ENCODE results near the gene YIPF6.

Gene YIPF6

DNA sequence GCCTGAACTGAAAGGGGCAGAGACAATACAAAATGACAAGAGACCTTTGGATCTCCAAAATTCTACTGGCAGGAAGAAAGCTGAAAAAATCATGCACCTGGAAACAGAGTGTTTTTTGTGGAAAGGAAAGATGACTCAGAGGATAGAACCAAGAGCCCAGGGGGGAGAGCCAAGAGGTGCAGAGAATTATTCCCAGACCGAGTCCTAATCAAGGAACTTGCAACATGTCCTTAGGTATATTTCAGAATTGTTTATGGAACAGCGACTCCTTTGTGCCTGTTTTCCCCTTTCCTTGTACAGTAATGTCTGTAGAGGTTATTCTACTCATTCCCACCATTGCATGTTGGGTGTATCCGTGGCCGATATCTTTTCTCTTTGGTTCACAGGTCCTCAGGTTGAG is 71.7 kb downstream of the YIPF6 start:
- TF ChIP-seq, protein P1, sequence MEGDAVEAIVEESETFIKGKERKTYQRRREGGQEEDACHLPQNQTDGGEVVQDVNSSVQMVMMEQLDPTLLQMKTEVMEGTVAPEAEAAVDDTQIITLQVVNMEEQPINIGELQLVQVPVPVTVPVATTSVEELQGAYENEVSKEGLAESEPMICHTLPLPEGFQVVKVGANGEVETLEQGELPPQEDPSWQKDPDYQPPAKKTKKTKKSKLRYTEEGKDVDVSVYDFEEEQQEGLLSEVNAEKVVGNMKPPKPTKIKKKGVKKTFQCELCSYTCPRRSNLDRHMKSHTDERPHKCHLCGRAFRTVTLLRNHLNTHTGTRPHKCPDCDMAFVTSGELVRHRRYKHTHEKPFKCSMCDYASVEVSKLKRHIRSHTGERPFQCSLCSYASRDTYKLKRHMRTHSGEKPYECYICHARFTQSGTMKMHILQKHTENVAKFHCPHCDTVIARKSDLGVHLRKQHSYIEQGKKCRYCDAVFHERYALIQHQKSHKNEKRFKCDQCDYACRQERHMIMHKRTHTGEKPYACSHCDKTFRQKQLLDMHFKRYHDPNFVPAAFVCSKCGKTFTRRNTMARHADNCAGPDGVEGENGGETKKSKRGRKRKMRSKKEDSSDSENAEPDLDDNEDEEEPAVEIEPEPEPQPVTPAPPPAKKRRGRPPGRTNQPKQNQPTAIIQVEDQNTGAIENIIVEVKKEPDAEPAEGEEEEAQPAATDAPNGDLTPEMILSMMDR (IDR thresholded peaks at IDR 0.05; ENCODE audit: low read length), result no peak
- TF ChIP-seq EZH2 (IDR thresholded peaks at IDR 0.05; ENCODE audit: borderline replicate concordance, low read length), result no peak
- no peaks in the 10 kb centered on the region for H3K4me1 ChIP-seq (ENCODE audit: insufficient read depth, low read length, severe bottlenecking)
- no peaks in the 10 kb centered on the region for H3K9me3 ChIP-seq (ENCODE audit: low read length)
- H4K20me1 ChIP-seq (ENCODE audit: insufficient read depth, low read length), result no peaks in the 10 kb centered on the region
- no peaks in the 10 kb centered on the region for H3K36me3 ChIP-seq (ENCODE audit: insufficient read depth, low read length)
- H3K9ac ChIP-seq (ENCODE audit: low read length), result no peak overlapping the region
- H3K9me2 ChIP-seq (ENCODE audit: low read depth, low read length), result no peaks in the 10 kb centered on the region
- H3K4me2 ChIP-seq (ENCODE audit: low read length), result no peak overlapping the region
- H3K79me2 ChIP-seq (ENCODE audit: insufficient read depth, low read length), result no peaks in the 10 kb centered on the region
- H3K27me3 ChIP-seq (ENCODE audit: insufficient read depth, low read length), result no peaks in the 10 kb centered on the region
- no peaks in the 10 kb centered on the region for H3F3A ChIP-seq (ENCODE audit: insufficient read depth, low read length)
- no peak overlapping the region for H2AFZ ChIP-seq (ENCODE audit: low read length)
- no peak overlapping the region for H3K4me3 ChIP-seq (ENCODE audit: low read depth, low read length, poor library complexity, severe bottlenecking)
- no peak overlapping the region for H3K27ac ChIP-seq (ENCODE audit: low read depth, low read length, poor library complexity, severe bottlenecking)

DNA sequence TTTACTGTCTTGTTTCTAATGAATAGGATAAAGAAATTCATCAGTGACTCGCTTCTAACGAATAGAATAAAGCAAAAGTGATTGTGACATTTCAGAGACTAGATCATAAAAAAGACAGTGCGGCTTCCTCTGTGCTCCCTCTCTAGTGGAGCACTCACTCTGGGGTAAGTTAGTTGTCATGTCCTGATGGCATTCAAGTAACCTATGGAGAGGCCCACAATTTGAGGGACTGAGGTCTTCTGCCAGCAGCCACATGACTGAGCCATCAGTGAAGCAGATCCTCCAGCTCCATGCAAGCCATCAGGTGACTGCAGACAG is 72.4 kb downstream of the YIPF6 start:
- Histone ChIP-seq H2AFZ (ENCODE audit: low read length) (no peak overlapping the region), H3K36me3 (ENCODE audit: insufficient read depth, low read length) (no peaks in the 10 kb centered on the region), H3K9me3 (ENCODE audit: low read length) (no peaks in the 10 kb centered on the region), H3K4me1 (ENCODE audit: insufficient read depth, low read length, severe bottlenecking) (no peaks in the 10 kb centered on the region), H3K27me3 (ENCODE audit: insufficient read depth, low read length) (no peaks in the 10 kb centered on the region), H4K20me1 (ENCODE audit: insufficient read depth, low read length) (no peaks in the 10 kb centered on the region), H3K79me2 (ENCODE audit: insufficient read depth, low read length) (no peaks in the 10 kb centered on the region), H3K4me3 (ENCODE audit: low read depth, low read length, poor library complexity, severe bottlenecking) (no peak overlapping the region), H3F3A (ENCODE audit: insufficient read depth, low read length) (no peaks in the 10 kb centered on the region), H3K9ac (ENCODE audit: low read length) (no peak overlapping the region), H3K4me2 (ENCODE audit: low read length) (no peak overlapping the region), H3K9me2 (ENCODE audit: low read depth, low read length) (no peaks in the 10 kb centered on the region), H3K27ac (ENCODE audit: low read depth, low read length, poor library complexity, severe bottlenecking) (no peak overlapping the region)
- TF ChIP-seq, protein P1 (IDR thresholded peaks at IDR 0.05; ENCODE audit: low read length), result no peak
- no peak for TF ChIP-seq EZH2 (IDR thresholded peaks at IDR 0.05; ENCODE audit: borderline replicate concordance, low read length)

DNA sequence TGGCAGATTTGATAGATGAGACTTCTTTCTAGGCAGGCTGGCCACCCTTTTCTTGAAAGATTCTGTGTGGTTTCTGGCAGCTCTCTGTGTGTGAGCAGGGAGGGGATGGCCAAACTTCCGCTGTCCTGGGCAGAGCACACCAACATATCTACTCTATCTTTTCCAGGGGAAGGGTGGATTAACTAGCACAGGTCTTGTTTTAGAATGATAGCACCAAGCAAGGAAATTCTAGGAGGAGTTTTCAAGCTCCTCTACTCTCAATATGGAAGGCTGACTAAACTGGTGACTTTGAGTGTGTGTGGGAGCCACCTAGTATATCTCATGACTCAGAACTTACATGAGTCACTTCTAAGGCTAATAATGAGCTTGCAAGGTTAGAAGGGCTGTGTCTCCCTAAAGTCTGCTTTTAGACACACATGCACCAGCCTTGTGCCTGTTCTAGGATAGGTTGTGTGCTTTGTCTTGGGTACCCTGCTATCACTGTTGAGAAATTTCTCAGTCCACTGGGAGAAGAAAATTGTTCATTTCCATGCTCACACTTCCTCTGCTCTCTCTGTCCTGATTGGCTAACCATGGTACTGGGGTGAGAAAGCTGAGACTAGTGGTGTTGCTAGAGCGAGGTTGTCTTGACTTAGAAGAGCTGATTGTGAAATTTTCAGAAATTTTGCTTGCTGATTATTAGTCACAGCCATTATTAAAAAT is 72.9 kb downstream of the YIPF6 start:
- TF ChIP-seq EZH2 (IDR thresholded peaks at IDR 0.05; ENCODE audit: borderline replicate concordance, low read length), result no peak
- TF ChIP-seq, protein P1 (IDR thresholded peaks at IDR 0.05; ENCODE audit: low read length), result no peak
- no peaks in the 10 kb centered on the region for H3K27me3 ChIP-seq (ENCODE audit: insufficient read depth, low read length)
- no peak overlapping the region for H3K4me2 ChIP-seq (ENCODE audit: low read length)
- no peaks in the 10 kb centered on the region for H3F3A ChIP-seq (ENCODE audit: insufficient read depth, low read length)
- no peaks in the 10 kb centered on the region for H3K9me3 ChIP-seq (ENCODE audit: low read length)
- no peaks in the 10 kb centered on the region for H3K36me3 ChIP-seq (ENCODE audit: insufficient read depth, low read length)
- H3K79me2 ChIP-seq (ENCODE audit: insufficient read depth, low read length), result no peaks in the 10 kb centered on the region
- no peak overlapping the region for H2AFZ ChIP-seq (ENCODE audit: low read length)
- H3K9me2 ChIP-seq (ENCODE audit: low read depth, low read length), result no peaks in the 10 kb centered on the region
- H3K4me1 ChIP-seq (ENCODE audit: insufficient read depth, low read length, severe bottlenecking), result no peaks in the 10 kb centered on the region
- no peaks in the 10 kb centered on the region for H4K20me1 ChIP-seq (ENCODE audit: insufficient read depth, low read length)
- H3K27ac ChIP-seq (ENCODE audit: low read depth, low read length, poor library complexity, severe bottlenecking), result no peak overlapping the region
- no peak overlapping the region for H3K4me3 ChIP-seq (ENCODE audit: low read depth, low read length, poor library complexity, severe bottlenecking)
- no peak overlapping the region for H3K9ac ChIP-seq (ENCODE audit: low read length)
